ENCODE measurements around the gene BCAS1.

Gene BCAS1

DNA sequence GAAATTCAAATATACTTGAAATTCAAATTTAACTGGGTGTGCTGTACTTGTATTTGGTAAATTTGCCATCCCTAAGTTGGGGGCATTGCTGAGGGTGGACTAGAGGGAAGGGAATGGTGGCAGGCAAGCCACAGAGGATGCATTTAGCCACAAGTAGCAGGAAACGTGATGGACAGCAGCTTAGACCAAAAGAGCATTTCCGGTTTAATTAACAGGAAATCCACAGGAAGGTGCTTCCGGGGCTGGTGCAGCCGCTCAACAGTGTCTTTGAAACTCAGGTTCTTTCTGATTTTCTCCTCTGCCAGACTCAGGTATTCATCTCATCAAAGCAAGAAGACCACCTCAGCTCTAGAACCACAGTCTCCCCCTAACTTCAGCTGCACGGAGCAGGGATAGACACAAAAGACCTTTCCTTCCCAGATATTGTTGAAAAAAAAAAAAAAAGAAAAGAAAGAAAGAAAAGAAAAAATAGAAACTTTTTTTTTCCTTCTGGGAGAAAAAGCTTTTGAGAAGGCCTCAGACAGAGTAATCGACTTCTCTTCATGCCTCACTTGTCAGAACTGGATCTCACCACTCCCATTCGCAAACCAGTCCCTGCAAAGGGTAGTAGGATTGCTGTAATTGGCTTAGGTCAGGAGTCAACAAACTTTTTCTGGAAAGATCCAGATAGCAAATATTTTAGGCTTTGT is 8.0 kb upstream of the BCAS1 start:
- DNase-seq (ENCODE audit: low read depth in 2 of 2) = no peak

DNA sequence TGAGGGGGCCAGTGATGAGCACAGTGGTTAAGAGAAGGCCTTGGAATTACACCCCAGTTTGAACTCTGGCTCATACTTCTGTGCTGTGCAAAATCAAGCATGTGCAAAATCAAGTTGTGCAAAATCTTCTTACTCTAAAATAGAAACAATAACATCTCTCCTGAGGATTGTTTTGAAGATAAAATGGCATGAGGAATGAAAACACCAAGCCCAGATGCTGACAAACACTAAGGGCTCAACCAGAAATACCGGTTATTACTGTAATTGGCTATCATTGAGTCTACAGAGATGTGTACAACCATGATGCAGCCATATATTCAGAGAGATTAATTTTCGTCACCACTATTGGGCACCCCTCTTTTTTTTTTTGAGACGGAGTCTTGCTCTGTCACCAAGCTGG is 5.9 kb upstream of the BCAS1 start:
- no peak for DNase-seq (ENCODE audit: low read depth in 2 of 2)

GRCh38 chr20:54075322-54075721 is 4.9 kb upstream of the BCAS1 start:
- no peak for DNase-seq (ENCODE audit: low read depth in 2 of 2)

GRCh38 chr20:54074511-54074910 is 4.1 kb upstream of the BCAS1 start:
- no peak for DNase-seq (ENCODE audit: low read depth in 2 of 2)

DNA sequence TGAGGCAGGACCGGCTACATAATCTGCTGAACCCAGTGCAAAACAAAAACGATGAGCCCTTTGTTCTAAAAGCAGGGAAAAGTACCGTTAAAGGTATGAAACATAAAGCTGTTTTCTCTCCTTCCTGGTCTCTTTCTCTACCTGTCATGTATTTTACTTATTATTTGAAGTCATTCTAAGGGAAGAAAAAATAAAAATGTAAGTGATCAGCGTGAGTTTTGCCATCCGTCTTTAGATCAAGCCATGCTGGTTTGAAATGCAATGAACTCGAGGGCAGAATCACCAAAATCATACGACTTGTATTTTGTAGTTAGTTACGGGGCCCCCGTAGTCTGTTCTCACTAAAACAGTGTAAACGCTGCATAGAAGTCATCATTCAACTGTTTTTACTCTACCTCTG is 2.9 kb upstream of the BCAS1 start:
- DNase-seq (ENCODE audit: low read depth in 2 of 2) = no peak

- DNase-seq (ENCODE audit: low read depth in 2 of 2) = no peak
Observed at GRCh38 chr20:54069501-54069971, 858 bp downstream of the BCAS1 start.

- DNase-seq (ENCODE audit: low read depth in 2 of 2) = no peak
Observed at GRCh38 chr20:54068966-54069365, 1.4 kb downstream of the BCAS1 start.

- no peak for DNase-seq (ENCODE audit: low read depth in 2 of 2)
Observed at GRCh38 chr20:54068495-54068894, 1.9 kb downstream of the BCAS1 start.

DNA sequence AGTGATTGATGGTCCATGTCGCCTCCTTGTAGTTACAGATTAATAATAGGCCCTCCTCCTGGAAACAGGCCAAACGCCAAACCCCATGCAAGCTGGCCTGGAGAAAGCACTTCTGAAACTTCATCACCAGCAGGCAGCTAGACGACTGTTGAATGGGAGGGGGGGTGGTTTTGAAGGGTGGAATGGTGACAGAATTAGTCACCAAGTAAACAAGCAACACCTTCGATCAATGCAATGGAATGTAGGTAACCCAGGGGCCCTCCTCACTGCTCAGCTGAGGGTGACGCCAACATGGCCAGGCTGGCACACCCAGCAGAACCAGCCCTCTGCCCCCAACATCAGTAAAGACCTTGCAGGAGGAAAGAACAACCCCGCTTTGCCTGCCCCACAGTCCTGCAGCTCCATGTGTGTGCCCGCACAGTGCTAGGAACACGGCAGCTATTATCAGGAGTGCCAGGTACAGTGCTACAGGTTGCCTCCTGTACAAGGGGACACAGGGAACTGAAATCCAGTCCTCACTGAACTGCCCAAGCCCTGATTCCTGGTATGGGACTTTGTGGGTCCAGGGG is 2.7 kb downstream of the BCAS1 start:
- no peak for DNase-seq (ENCODE audit: low read depth in 2 of 2)

DNA sequence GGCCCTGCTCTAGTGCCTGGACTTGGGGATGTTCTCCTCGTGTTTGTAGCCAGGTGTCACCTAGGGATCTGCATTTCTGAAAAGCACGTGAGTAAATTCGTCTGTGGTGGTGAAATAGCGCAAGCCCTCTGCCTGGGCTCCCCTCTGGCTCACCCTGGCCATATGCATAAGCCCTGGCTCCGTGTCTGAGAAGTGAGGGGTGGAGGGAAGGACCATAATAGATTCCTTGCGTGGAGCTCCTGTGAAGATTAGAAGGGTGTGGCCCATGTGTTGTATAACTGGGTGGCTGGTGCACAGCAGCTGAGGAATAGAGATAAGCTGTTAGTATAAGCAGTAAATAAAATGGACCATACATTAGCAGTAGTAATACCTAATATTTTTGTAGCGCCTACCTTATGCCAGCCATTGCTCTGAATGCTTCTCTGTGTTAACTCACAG is 4.8 kb downstream of the BCAS1 start:
- no peak for DNase-seq (ENCODE audit: low read depth in 2 of 2)

- DNase-seq (ENCODE audit: low read depth in 2 of 2) = no peak
Observed at GRCh38 chr20:54064939-54065338, 5.5 kb downstream of the BCAS1 start.

- peak in 1 of 2 donors; percentile 27 for DNase-seq (ENCODE audit: low read depth in 2 of 2)
Observed at GRCh38 chr20:54063992-54064676, 6.3 kb downstream of the BCAS1 start.

DNA sequence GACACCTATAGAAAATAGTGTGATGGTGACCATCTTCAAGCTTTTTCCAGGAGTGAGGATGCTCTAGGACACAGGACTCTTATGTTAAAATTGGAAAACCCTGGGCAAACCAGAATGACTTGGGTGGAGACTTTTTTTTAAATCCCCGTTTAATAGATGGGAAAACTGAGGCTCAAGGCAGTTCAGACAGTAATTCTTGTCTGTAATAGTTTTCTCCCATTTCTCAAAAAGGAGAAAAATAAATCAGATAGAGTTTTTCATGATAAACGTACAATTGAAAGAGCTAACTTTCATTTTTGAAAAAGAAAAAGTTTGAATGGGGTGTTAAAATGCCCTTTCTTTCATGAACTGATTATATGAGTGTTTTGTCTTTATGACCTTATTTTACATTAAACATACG is 6.8 kb downstream of the BCAS1 start:
- no peak for DNase-seq (ENCODE audit: low read depth in 2 of 2)

- DNase-seq (ENCODE audit: low read depth in 2 of 2) = no peak
Observed at GRCh38 chr20:54062812-54063280, 7.5 kb downstream of the BCAS1 start.

DNA sequence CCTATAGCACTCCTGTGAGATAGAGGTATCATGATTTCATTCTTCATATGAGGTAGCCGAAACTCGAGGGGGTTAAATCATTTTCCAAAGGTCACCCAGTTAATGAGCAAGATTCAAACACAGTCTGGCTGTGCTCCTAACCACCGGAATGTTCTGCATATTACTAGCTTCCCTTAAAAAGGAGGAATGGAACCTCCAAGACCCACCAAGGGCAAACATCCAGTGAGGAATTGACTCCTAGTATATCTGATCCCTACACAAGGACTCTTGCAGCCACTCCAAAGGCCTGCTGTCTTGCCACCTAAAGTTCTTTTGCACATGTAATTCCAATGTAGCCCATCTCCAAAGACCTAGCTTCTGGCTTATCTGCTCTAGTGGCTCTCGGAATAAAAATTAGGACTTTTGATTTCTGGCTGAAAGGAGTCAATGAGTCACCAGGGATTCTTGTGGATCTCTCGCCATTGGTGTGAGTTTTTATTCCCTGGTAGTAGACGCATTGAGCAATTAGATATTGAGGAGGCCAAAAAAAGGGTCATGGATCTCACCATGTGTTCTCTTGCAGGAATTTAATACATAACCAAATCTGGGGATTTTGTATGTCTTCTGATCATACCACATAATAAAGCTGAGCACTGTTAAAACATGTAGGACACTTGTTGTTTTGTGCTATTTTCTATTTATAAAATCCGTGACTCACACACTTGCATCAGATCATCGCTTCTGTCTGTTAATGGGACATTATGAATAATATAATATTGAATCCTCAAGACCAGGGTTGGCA is 9.1 kb downstream of the BCAS1 start:
- DNase-seq (ENCODE audit: low read depth in 2 of 2) = no peak

DNA sequence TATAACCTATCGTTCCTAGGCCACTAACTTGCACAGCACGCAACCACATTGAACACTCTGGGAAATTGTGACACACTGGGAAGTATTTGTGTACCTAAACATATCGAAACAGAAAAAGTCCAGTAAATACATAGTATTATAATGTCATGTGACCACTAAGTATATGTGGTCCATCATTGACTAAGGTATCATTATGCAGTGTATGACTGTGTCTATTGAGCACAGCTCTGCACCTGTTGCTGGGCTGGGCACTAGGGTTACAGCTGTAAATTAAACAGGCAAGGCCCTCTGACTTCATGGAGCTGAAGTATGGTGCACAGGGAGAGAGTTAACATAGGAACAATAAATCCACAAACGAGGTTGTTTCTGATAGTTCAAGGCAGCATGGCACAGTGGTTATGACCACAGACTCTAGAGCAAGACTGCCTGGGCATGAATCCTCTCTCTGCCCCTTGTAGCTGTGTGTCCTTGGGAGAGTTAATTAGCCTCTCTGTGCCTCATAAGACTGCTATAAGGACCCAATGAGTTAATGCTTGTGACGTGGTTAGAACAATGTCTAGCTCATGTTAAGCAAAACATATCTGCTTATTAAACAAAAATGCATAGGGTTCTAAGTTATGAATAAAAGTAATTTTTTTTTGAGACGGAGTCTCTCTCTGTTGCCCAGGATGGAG is 10.6 kb downstream of the BCAS1 start:
- DNase-seq (ENCODE audit: low read depth in 2 of 2) = no peak

GRCh38 chr20:54058420-54059139 is 11.8 kb downstream of the BCAS1 start:
- DNase-seq (ENCODE audit: low read depth in 2 of 2) = no peak

- DNase-seq (ENCODE audit: low read depth in 2 of 2) = no peak
Observed at GRCh38 chr20:54056762-54057639, 13.4 kb downstream of the BCAS1 start.

- no peak for DNase-seq (ENCODE audit: low read depth in 2 of 2)
Observed at GRCh38 chr20:54054516-54054915, 15.9 kb downstream of the BCAS1 start.

DNA sequence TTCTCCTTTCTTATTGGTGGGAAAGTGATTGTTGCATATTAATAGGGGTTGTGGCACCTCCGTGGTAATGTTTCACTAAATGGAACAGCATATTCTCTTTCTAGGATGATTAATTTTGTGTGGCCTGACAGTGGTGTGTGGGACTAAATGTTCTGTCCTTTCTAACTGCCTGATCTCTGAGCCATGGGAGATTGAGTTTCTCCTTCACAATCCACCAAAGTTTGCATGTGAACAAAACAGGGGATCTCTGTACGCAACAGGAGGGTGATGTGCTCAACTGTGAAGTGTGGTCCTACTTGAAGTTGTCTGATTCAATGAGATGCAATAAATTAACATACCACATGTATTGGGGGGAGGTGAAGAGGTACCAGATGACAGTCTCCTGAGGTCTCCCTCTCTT is 19.3 kb downstream of the BCAS1 start:
- DNase-seq (ENCODE audit: low read depth in 2 of 2) = no peak
